ENCODE results near the gene SYPL2.

- TF ChIP-seq CTCF (IDR thresholded peaks at IDR 0.05) (no peak), EZH2 (IDR thresholded peaks at IDR 0.05) (no peak), EZH2phosphoT487 (IDR thresholded peaks at IDR 0.05) (no peak)
Observed at GRCh38 chr1:109466125-109466451, 258 bp upstream of the SYPL2 start.

Data from neural progenitor cell (in vitro differentiated cells).